NOMO-1 (cell line): ENCODE results near the gene EIF3M.
A peak's percentile ranks its signal among the peaks of the same experiment; 100 is the strongest.
"Not testable (repeated sequence)": the region's sequence is repeated elsewhere in the genome, so short reads cannot be mapped to it uniquely, and the experiment has no call there.

ENCODE experiments used
- DNase-seq, 2 experiments: peaks; one replicate each; lab custom pipeline; 2025; ENCODE audit not compliant: unreplicated experiment in 2 of 2; lab: John Stamatoyannopoulos, UW

Gene EIF3M

DNA sequence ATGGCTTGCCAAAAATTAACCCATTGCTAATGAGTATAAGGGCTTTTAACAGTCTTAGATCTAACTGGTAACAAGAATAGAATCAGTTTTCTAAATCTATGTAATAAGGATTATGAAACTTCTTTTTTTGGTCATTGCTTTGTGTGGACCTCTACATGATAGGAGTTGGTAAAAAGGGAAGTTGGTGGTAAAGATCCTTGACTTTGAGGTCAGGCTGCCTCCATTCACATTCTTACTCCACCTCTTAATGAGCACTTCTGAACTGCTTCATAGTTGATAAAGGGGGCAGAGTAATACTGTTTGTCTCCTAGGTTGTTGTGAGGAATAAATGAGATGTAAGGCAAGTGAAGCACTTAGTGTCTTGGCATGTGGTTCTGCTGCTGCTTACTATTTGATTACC, 10.6 kb downstream of the EIF3M start:
- DNase-seq, result peak; percentile 86 to 96

- not testable (repeated sequence) for DNase-seq
Measured at GRCh38 chr11:32596114-32596513, 12.5 kb downstream of the EIF3M start.

DNA sequence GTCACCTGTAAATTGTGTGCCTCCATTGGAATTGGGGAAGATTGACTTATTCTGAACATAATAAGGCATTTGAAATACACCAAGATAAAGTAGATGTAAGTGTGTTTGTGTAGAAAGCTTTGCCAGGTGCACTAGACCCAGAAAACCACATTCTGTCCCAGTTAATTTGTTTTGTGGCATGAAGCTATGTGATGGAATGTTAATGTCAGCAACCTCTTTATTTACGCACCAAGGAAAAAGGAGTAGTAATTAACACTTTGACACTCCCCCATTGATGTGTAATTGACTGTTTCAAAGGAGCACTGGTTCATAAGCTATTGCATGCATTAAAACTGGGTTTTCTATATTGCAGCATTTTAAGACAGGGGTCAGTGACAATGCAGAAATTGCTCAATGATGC, 14.3 kb downstream of the EIF3M start:
- peak in 1 of 2 experiments; percentile 16 for DNase-seq

DNA sequence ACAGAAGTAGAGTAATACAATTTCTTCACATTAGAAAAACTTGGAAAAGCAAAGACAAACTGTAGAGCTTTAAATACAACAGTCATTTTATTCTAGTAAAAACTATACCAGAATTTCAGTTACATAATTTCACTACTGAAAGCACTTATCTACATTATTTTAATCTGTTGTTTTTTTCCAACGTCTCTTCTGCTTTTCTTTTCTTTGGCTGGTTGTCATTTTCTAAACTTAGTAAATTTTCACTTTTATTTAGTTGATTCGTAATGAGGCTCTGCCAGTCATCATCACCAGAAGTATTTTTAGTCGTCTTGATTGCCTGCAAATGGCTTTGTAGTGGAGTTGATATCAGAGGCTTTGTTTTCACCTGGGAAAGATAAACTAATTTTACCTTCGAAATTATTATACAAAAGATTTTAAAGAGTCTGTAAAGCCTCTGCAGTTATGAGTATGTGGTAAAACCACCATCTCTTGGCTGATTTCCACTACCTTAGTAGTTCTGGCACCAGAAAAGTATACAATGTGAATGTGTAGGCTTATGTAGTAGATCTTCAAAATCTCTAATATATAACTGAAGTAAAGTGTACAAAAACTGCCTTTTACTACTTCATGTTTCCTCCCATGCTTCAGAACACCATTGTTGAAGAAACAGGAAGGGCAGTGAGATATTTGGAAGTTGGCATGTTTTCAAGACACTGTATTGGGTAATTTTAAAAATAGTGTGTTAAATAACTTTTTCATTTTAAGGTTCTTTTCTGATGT, 19.2 kb downstream of the EIF3M start:
- no peak for DNase-seq

DNA sequence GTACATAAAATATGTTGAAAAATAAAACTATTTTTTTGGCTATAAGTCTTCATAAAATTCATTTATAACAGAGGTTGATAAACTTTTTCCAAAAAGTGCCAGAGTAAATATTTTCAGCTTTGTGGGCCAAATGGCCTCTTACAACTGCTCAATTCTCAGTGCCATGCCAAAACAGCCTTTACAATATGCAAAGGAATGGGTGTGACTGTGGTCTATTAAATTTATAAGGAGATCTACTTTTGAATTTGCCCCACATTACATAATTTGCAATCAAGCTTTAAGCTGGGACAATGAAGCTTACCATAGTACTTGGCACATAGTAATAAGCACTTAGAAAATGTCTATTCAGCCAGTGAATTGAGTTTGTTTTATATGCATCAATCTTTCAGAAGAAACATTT, 22.6 kb downstream of the EIF3M start:
- DNase-seq, result no peak

DNA sequence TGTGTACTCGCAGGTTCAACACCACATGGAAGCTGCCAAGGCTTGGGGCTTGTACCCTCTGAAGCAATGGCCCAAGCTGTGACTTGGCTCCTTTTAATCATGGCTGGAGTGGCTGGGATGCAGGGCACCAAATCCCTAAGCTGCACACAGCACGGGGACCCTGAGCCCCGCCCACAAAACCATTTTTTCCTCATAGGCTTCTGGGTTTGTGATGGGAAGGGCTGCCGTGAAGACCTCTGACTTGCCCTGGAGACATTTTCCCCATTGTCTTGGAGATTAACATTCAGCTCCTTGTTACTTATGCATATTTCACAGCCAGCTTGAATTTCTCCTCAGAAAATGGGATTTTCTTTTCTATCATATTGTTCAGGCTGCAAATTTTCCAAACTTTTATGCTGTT, 25.2 kb downstream of the EIF3M start:
- not testable (repeated sequence) for DNase-seq

DNA sequence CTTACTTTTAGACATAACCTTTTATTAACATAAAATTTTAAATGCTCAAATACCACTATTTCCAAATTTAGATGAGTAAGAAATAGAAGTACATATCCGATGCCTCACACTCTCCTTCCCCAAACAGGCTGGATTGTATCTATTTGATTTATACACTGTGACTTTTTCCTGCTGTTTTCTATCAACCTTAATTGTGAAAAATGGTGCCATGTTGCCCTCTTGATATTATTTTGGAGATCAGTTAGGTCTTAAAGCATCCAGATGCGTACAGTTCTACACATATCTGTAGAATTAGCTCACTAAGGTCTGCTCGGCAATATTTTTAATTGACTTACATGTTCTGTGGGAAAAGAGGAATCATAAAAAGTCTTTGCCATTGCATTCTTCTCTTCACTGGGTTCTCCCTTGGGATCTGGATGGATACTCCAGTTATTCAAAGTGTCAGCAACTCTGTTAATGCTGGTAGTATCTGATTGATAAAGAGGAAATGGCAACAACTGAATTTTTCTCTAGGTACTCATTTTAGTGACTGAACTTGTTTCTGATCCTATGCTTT, 27.2 kb downstream of the EIF3M start:
- no peak for DNase-seq

GRCh38 chr11:32613500-32614151, 30.0 kb downstream of the EIF3M start:
- no peak for DNase-seq

DNA sequence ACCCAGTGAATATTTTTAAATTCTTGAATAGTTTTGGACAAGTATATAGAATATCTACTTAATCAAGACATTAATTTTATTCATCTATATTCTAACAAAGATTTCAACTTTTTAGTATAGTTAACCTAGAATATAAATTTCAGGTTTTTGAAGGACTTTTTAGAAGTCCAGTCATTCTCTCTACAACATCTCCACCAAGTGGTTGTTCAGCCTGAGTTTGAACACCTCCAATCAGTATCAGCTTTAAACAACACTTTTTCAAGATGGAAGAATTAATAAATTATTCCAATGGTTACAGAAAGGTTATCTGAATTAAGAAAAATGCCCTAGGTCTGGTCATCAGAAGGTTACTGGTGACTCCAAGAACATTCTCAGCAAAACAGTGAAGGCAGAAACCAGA, 31.8 kb downstream of the EIF3M start:
- DNase-seq, result no peak

- DNase-seq, result no peak
Measured at GRCh38 chr11:32616903-32617302, 33.3 kb downstream of the EIF3M start.

- DNase-seq, result peak; percentile 6 to 87
Measured at GRCh38 chr11:32630844-32631243, 47.2 kb downstream of the EIF3M start.

- DNase-seq, result no peak
Measured at GRCh38 chr11:32635819-32636218, 52.2 kb downstream of the EIF3M start.

DNA sequence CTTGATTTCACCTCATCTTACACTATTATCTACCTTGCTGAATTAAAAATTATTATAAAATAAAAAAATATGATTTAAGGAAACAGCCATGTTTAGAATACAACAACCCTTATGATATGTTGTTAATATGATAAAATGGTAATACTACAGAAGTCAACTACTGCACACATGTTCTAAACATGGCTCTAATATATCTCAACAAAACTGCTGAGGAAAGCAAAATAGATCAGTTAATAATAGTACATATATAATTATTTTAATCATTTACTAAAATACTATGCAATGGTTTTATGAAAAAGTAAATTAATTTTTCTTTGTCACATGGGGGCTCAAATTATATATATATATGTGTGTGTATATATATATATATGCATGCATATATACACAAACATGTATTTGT, 57.7 kb downstream of the EIF3M start:
- no peak for DNase-seq

- DNase-seq, result no peak
Measured at GRCh38 chr11:32643526-32643925, 59.9 kb downstream of the EIF3M start.
